ENCODE data around the gene CNPPD1. TPM values are rescaled to one million over a fixed set of nuclear protein-coding genes. Genes with fewer than 3 reads are reported as not detected.

CNPPD1 gene
- total and polyA plus RNA-seq, 2 of the 8 experiments (the other 6 are each of a cell fraction or from before 2014, with no cell fraction given) = 32.9 to 35.9 TPM

DNA sequence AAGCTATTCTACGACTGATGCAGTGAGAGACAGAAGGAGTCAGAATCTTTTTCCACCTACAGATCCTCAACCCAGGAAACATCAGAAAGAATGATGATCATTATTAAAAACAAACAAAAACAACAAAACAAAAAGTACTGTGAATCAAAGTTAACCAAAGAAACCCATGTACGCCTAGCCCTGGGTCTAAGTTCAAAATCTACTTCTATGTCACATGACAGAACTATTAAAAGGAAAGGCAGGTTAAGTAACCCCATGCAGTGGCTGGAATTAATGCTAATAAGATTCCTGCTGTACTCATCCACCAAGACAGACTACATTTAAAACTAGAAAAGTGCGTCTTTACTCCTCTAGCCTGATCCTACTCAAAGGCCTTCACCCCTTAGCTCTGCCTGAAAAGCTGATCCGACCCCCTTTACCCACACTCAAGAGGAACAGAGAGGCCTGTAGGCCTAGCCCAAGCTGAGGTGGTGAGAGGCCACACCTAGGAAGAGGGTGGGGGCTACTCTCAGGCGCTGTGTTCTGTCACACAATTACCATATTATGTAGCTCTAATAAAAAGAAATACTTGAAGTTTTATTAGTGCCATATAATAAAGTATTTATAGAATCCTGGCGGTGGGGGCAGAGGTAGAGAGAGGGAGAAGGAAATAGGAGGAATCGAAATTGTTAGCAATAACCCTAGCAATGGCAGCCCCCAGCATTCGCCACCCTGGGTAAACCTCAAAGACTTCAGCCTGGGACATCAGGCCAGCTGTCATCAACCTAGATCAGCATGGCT, 53.2 kb downstream of the CNPPD1 start:
- no peak overlapping the region for H3K27ac ChIP-seq (ENCODE audit: low read depth, low read length)
- no peak overlapping the region for H2AK5ac ChIP-seq (ENCODE audit: low read depth, low read length)
- H2AFZ ChIP-seq (ENCODE audit: low read length) = no peak overlapping the region
- no peak overlapping the region for H3K23ac ChIP-seq (ENCODE audit: insufficient read length)
- no peak overlapping the region for H3K14ac ChIP-seq (ENCODE audit: insufficient read length)
- no peak overlapping the region for H3K18ac ChIP-seq (ENCODE audit: extremely low read depth, low read length)
- no peak overlapping the region for H4K8ac ChIP-seq (ENCODE audit: extremely low read depth, insufficient read depth, low read length)
- H2BK20ac ChIP-seq (ENCODE audit: low read length) = no peak overlapping the region
- no peak overlapping the region for H3K56ac ChIP-seq (replicated peaks; ENCODE audit: insufficient read length, low read depth, low read length)
- no peaks in the 10 kb centered on the region; a peak in 2 of 7 replicates for H3K4me1 ChIP-seq (replicated peaks in 1 of 4; ENCODE audit: control insufficient read depth in 3 of 4, insufficient read depth in 4 of 4, low read length in 3 of 4)
- H3K9me3 ChIP-seq (ENCODE audit: insufficient read depth in 2 of 2, low read depth in 1 of 2, low read length in 1 of 2) = no peaks in the 10 kb centered on the region
- no peak overlapping the region for H2BK120ac ChIP-seq (replicated peaks; ENCODE audit: low read depth, low read length)
- WGBS, 2 experiments (ENCODE audit: extremely low coverage in 1 of 2, insufficient coverage in 1 of 2, insufficient read length in 1 of 2, insufficient replicate concordance in 2 of 2, low coverage in 1 of 2, low lambda C conversion rate in 2 of 2, missing lambda C conversion rate in 1 of 2) = 83% methylated on average over 8 of the region's 8 CpGs; no CpG with 5 or more reads in 1 of the 2 experiments
- H4K91ac ChIP-seq (replicated peaks; ENCODE audit: insufficient read length, low read length) = no peak overlapping the region
- CTCF ChIA-PET (ENCODE audit: partially characterized antibody) = interaction anchor here (0.6 to 37.2 kb wide), 11 partner anchors 9 to 128 kb away, joined by 3 to 1777 read pairs (median 21); partner anchors contain the start of genes CFAP65 and IHH
- peaks cover 0 to 2% of the 10 kb centered on the region in 2 experiments for H4K20me1 ChIP-seq (replicated peaks in 1 of 2; ENCODE audit: control insufficient read depth in 1 of 2, insufficient read depth in 2 of 2, low read length in 2 of 2)
- FAIRE-seq = no peak
- POLR2A ChIA-PET (ENCODE audit: partially characterized antibody) = no interaction called here
- H3K4me3 ChIP-seq (ENCODE audit: extremely low read depth in 1 of 4, insufficient read depth in 2 of 4, low read depth in 3 of 4, low read length in 4 of 4) = no peak overlapping the region
- no peak for DNase-seq (ENCODE audit: low read depth in 1 of 2, low spot score in 2 of 2)
- no peaks in the 10 kb centered on the region for H3K36me3 ChIP-seq (ENCODE audit: control insufficient read depth in 2 of 4, insufficient read depth in 4 of 4, low read length in 3 of 4)
- no peaks in the 10 kb centered on the region for H3K79me1 ChIP-seq (ENCODE audit: low read depth, low read length)
- H3K4me2 ChIP-seq (ENCODE audit: insufficient read depth in 1 of 2, low read depth in 2 of 2, low read length in 2 of 2) = no peak overlapping the region
- no peaks in the 10 kb centered on the region for H3K79me2 ChIP-seq (ENCODE audit: control insufficient read depth in 1 of 2, insufficient read depth in 2 of 2, low read length in 2 of 2)
- no peak overlapping the region for H3K9ac ChIP-seq (replicated peaks in 1 of 4; ENCODE audit: extremely low read depth in 1 of 4, low read depth in 3 of 4, low read length in 3 of 4)
- H2BK5ac ChIP-seq (ENCODE audit: low read depth, low read length) = no peak overlapping the region
- H4K5ac ChIP-seq (ENCODE audit: insufficient read length, low read depth, low read length) = no peak overlapping the region
- H3K4ac ChIP-seq (replicated peaks; ENCODE audit: insufficient read length, low read depth, low read length) = no peak overlapping the region
- no peaks in the 10 kb centered on the region for H3K27me3 ChIP-seq (replicated peaks in 1 of 4; ENCODE audit: control insufficient read depth in 3 of 4, extremely low read depth in 1 of 4, insufficient read depth in 3 of 4, low read length in 3 of 4)
- no peak overlapping the region for H2BK15ac ChIP-seq (ENCODE audit: low read length)
- no peaks in the 10 kb centered on the region for H3K23me2 ChIP-seq (ENCODE audit: low read depth, low read length)
- no peak overlapping the region for H2BK12ac ChIP-seq (ENCODE audit: low read depth, low read length)
- TF ChIP-seq, protein P1, sequence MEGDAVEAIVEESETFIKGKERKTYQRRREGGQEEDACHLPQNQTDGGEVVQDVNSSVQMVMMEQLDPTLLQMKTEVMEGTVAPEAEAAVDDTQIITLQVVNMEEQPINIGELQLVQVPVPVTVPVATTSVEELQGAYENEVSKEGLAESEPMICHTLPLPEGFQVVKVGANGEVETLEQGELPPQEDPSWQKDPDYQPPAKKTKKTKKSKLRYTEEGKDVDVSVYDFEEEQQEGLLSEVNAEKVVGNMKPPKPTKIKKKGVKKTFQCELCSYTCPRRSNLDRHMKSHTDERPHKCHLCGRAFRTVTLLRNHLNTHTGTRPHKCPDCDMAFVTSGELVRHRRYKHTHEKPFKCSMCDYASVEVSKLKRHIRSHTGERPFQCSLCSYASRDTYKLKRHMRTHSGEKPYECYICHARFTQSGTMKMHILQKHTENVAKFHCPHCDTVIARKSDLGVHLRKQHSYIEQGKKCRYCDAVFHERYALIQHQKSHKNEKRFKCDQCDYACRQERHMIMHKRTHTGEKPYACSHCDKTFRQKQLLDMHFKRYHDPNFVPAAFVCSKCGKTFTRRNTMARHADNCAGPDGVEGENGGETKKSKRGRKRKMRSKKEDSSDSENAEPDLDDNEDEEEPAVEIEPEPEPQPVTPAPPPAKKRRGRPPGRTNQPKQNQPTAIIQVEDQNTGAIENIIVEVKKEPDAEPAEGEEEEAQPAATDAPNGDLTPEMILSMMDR (IDR thresholded peaks at IDR 0.05; ENCODE audit: control extremely low read depth in 1 of 3, insufficient read depth in 1 of 3, low read depth in 1 of 3, low read length in 3 of 3) = no peak
- no peak for TF ChIP-seq ZNF274 (IDR thresholded peaks at IDR 0.05; ENCODE audit: borderline replicate concordance, extremely low read depth, low read length)
- TF ChIP-seq RAD21 (IDR thresholded peaks at IDR 0.05 in 1 of 2, conservative IDR thresholded peaks at IDR 0.05 in 1 of 2; ENCODE audit: low read depth in 2 of 2, low read length in 2 of 2) = no peak
- TF ChIP-seq YY1 (IDR thresholded peaks at IDR 0.05; ENCODE audit: low read depth, low read length) = no peak
- no peak for TF ChIP-seq SRF (IDR thresholded peaks at IDR 0.05; ENCODE audit: low read depth, low read length)
- TF ChIP-seq HDAC6 (IDR thresholded peaks at IDR 0.05; ENCODE audit: low read depth, low read length) = no peak
- TF ChIP-seq KDM5A (IDR thresholded peaks at IDR 0.05; ENCODE audit: low read length) = no peak
- TF ChIP-seq, protein P2, sequence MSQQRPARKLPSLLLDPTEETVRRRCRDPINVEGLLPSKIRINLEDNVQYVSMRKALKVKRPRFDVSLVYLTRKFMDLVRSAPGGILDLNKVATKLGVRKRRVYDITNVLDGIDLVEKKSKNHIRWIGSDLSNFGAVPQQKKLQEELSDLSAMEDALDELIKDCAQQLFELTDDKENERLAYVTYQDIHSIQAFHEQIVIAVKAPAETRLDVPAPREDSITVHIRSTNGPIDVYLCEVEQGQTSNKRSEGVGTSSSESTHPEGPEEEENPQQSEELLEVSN (IDR thresholded peaks at IDR 0.05) = no peak
- no peak for TF ChIP-seq CHD2 (IDR thresholded peaks at IDR 0.05; ENCODE audit: low read length)

All from H1 (cell line).